Activated CD8-positive, alpha-beta memory T cell treated with anti-CD3 and anti-CD28 coated beads for 4 hours (primary cell): ENCODE results near the gene RPL27.
"Not testable (repeated sequence)": the region's sequence is repeated elsewhere in the genome, so short reads cannot be mapped to it uniquely, and the experiment has no call there.

Experiments
- DNase-seq, 2 donors: peaks; one replicate each; pipeline ENCODE4 v3.0.0-alpha.2; 2020; ENCODE audit warnings: low read depth in 2 of 2

Gene RPL27

GRCh38 chr17:42997984-42998938, at the start of gene RPL27:
Gene RPL27, plus strand, starts transcription at chr17:42998419. Its CDS starts 332 bp downstream, at chr17:42998751.
- DNase-seq: peak; percentile 93 to 97

- DNase-seq: no peak
Observed at GRCh38 chr17:42950044-42950783, 48.0 kb upstream of the RPL27 start.

GRCh38 chr17:42953669-42954068, 44.5 kb upstream of the RPL27 start:
- DNase-seq: no peak

DNA sequence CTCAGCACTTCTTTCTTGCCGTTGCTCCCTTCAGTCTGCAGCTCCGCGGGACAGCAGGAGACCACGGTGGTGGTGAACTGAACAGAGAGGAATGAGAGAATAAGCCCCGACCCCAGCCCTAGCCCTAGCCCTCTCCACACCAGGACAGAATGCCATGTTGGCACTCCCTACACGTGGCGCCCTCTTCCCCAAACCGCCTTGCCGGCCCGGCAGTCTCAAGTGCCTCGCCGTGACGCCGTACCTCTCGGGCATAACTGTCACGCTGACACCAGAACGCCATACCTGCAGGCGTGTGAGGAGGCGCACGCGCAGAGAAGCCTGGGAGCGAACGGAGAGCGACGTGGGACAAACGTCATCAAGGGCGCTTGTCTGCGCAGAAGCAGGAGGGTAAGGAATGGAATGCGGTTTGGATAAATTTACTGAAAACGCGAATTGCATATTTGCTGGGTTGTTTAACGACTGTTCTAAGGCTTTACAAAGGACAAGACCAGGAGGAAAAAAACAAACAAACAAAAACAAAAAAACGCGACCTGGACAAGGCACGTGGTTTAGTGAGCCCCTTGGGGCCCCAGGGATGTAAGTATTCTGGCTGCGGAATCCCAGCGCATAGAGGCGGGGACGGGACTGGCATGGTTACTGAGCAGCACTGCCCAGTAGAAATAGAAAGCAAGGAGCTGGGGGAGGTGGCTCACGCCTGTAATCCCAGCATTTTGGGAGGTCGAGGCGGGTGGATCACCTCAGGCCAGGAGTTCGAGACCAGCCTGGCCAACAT, 33.9 kb upstream of the RPL27 start, which contains the start of gene AARSD1:
TSS of gene AARSD1 (minus strand) at position 294 of the 772 bp plus-strand sequence. CDS start at position 280, 14 bp downstream.
- peak; percentile 74 to 79 for DNase-seq

- no peak for DNase-seq
Observed at GRCh38 chr17:42967925-42968324, 30.3 kb upstream of the RPL27 start.

- no peak for DNase-seq
Observed at GRCh38 chr17:42969001-42969581, 29.1 kb upstream of the RPL27 start.

- DNase-seq: no peak
Observed at GRCh38 chr17:42971589-42971988, 26.6 kb upstream of the RPL27 start.

- DNase-seq: not testable (repeated sequence)
Observed at GRCh38 chr17:42973323-42973722, 24.9 kb upstream of the RPL27 start.

- DNase-seq: no peak
Observed at GRCh38 chr17:42975265-42975664, 23.0 kb upstream of the RPL27 start.

DNA sequence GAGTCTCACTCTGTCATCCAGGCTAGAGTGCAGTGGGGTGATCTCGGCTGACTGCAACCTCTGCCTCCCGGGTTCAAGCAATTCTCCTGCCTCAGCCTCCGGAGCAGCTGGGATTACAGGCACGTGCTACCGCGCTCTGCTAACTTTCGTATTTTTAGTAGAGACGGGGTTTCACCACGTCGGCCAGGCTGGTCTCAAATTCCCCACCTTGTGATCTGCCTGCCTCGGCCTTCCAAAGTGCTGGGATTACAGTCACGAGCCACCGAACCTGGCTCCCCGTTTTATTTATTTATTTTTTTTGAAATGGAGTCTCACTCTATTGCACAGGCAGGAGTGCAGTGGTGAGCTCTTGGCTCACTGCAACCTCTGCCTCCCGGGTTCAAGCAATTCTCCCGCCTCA, 22.5 kb upstream of the RPL27 start:
- not testable (repeated sequence) for DNase-seq

DNA sequence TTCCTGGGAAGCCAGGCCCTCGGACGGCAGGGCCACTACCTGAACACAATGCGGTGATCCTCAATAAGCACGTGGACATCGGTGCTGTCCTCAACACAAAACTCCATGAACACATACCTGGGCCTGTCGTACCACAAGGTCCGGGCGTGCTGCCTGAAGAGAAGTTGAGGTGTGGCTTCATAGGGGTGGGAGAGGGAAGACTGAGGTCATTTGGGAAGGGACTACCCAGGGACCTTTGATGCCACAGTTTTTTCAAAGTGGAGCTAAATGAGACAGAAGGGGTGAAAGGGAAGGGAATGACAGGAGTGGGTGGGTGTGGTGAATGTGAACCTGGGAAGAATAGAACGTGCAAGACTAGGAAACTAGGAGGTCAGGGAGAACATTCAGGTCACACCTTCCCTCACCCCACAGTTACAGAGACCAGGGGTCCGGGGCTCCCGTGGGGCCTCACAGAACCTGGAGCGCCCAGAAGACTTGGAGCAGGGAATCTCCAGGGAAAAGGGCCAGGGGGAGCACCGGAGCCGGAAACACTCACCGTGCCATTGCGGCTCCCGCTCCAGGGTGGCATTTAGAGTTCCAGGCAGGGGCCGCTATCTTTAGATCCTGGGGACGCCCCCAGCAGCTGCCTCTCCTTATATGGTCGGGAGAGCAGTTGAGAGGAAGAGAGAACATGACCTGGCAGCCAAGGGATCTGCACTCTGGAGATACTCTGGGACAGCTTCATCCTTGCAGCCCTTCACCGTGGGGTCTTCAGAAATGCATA, 18.5 kb upstream of the RPL27 start, which contains the start of gene PTGES3L:
TSS of gene PTGES3L (minus strand) at position 570 of the 763 bp plus-strand sequence. CDS start at position 543, 27 bp downstream.
- DNase-seq: no peak

- peak; percentile 86 to 88 for DNase-seq
Observed at GRCh38 chr17:42980274-42980765, 17.9 kb upstream of the RPL27 start, which contains the start of gene RUNDC1. Gene RUNDC1, plus strand, starts transcription at chr17:42980565. Its CDS starts 12 bp downstream, at chr17:42980577.

DNA sequence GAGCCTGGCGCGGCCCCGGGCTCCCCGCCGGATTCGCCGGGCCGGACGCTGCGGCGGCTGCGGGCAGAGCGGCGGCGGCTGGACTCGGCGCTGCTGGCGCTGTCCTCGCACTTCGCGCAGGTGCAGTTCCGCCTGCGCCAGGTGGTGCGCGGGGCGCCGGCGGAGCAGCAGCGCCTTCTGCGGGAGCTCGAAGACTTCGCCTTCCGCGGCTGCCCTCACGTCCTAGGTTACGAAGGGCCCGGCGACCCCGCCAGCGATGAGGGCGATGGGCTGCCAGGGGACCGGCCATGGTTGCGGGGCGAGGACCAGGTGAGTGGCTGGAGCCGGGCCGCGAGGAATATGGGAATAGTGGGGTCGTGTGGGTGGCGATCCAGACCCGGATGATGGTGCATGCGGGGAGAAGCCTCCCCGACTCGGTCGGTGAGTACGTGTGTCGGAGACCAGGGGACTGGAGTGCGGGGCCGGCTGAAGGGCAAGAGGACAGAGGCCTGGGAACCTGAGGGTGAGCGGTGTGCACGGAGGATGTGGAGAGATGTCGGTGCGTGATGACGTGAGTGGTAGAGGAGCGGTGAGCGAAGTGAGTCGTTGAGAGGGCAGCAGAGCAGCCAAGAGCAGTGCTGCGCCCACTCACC, 17.3 kb upstream of the RPL27 start:
- DNase-seq: peak; percentile 21 to 43

GRCh38 chr17:42982266-42982665, 16.0 kb upstream of the RPL27 start:
- no peak for DNase-seq

- no peak for DNase-seq
Observed at GRCh38 chr17:42985225-42985624, 13.0 kb upstream of the RPL27 start.

DNA sequence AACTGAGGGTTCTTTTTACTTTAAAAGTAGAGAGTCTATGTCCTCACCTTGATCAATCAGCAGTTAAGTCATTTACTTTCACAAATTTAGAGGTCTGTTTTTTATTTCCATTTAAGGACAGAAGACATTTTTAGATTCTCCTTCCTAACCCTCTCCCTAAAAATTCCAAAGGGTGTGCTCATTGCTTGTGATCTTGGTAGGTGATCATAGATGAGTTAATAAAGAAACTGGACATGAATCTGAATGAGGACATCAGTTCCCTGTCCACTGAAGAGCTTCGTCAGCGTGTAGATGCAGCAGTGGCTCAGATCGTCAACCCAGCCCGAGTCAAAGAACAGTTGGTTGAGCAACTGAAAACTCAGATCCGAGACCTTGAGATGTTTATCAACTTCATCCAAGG, 9.1 kb upstream of the RPL27 start:
- no peak for DNase-seq

- DNase-seq: no peak
Observed at GRCh38 chr17:42989726-42990652, 8.2 kb upstream of the RPL27 start.

DNA sequence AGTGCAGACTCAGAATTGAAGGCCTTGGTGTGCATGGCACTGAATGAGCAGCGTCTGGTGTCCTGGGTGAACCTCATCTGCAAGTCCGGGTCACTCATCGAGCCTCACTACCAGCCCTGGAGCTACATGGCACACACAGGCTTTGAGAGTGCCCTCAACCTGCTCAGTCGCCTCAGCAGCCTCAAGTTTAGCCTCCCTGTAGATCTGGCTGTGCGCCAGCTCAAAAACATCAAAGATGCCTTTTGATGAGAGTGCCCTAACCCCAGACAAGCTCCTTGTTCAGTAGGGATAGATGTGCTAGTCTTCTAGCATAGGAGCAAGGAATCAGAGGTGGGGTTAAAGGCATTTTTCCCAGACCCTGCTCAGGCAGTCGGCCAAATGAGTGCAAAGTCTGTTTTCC, 6.7 kb upstream of the RPL27 start:
- DNase-seq: no peak

- DNase-seq: no peak
Observed at GRCh38 chr17:42992872-42993271, 5.3 kb upstream of the RPL27 start.
